RWPE1 (cell line): ENCODE data around the gene ELOA.

ENCODE experiments used
- CTCF ChIA-PET: fragments of 350-600 bp; sonication (Branson Sonifier 250); formaldehyde crosslinking; extraction: SDS; loops from one replicate; lab custom pipeline; 2021; lab: Yijun Ruan, JAX
- POLR2A ChIA-PET: fragments of 400-600 bp; formaldehyde crosslinking; extraction: SDS; loops from one replicate; lab custom pipeline; 2020; ENCODE audit warnings: antibody characterized with exemption; ENCODE audit not compliant: low non-redundant PET; lab: Yijun Ruan, JAX
- DNase-seq: peaks from one replicate; pipeline ENCODE4 v3.0.0; 2012; ENCODE audit warnings: low spot score
- H3K27ac ChIP-seq: fragments of 450-650 bp; 2 replicates; pipeline ENCODE4 v1.5.1; 2017
- CTCF ChIP-seq: fragments of 450-650 bp; conservative IDR thresholded peaks from 2 replicates; pipeline ENCODE4 v1.5.1; 2017; ENCODE audit warnings: low read depth, mild to moderate bottlenecking

ELOA gene

DNA sequence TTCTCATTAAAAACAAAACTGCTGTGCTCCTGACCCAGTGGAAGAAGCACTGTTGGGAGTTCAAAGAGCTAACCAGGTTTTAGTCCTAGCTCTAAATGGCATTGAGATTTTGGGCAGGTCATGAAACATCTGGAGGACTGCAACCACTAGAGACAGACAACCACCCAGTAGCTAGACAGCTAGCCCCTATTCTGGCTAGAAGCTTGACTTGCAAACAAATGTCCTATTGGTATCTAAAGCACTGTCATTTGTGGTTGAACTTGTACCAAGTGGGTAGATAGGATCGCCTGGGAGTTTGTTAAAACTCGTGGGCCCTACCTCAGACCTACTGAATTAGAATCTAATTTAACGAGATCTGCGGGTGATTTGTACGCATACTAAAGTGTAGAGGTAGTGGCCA lies 44.8 kb upstream of the ELOA start:
- TF ChIP-seq CTCF = no peak
- DNase-seq = no peak
- POLR2A ChIA-PET = no interaction called here
- CTCF ChIA-PET = interaction anchor here (0.6 kb wide), 1 partner anchor 651 kb away, joined by 3 read pairs; no protein-coding TSS in a partner anchor
- H3K27ac ChIP-seq = no peak overlapping the region

- CTCF ChIA-PET = interaction anchor here (0.6 to 0.7 kb wide), 4 partner anchors 8 to 818 kb away, joined by 3 to 5 read pairs (median 3); partner anchors contain the start of gene RPL11
- no peak for TF ChIP-seq CTCF
- POLR2A ChIA-PET = interaction anchor here (0.6 kb wide), 1 partner anchor 45 kb away, joined by 4 read pairs; no protein-coding TSS in a partner anchor
- H3K27ac ChIP-seq = no peak overlapping the region; the same call in 1 of the 2 replicates
- DNase-seq = no peak
Observed at GRCh38 chr1:23699280-23700179, 43.7 kb upstream of the ELOA start.

GRCh38 chr1:23701310-23701709 lies 42.0 kb upstream of the ELOA start:
- ChIA-PET CTCF (no interaction called here), POLR2A (no interaction called here)
- no peak for DNase-seq
- peak overlapping the region; percentile 27; the same call in 1 of the 2 replicates for H3K27ac ChIP-seq
- TF ChIP-seq CTCF = no peak

DNA sequence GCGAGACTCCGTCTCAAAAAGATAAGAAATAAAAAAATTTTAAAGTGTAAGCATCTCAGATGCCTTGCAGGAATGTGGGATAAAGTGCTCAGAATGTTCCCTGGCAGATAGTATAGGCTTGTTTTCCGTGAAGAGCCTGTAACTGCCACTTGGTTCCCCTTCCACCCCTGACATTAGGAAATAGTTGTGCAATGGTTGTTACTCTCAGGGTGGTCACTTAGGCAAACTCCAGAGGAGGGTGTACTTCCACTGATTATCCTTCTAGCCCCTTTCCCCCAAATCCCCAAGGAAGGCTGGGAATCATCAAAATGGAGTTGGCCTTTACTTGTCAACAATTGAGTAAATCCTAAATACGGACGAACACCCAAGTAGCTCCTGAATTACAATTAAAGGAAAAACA lies 41.3 kb upstream of the ELOA start:
- no peak for DNase-seq
- POLR2A ChIA-PET = interaction anchor here (0.6 kb wide), 1 partner anchor 84 kb away, joined by 5 read pairs; no protein-coding TSS in a partner anchor
- peak overlapping the region; percentile 27; the same call in 1 of the 2 replicates for H3K27ac ChIP-seq
- TF ChIP-seq CTCF = no peak
- CTCF ChIA-PET = no interaction called here

GRCh38 chr1:23704834-23705495 lies 38.3 kb upstream of the ELOA start:
- no peak for DNase-seq
- no peak for TF ChIP-seq CTCF
- H3K27ac ChIP-seq = peak overlapping the region; percentile 22; the same call in 1 of the 2 replicates
- POLR2A ChIA-PET = no interaction called here
- CTCF ChIA-PET = interaction anchor here (0.5 kb wide), 1 partner anchor 62 kb away, joined by 4 read pairs; no protein-coding TSS in a partner anchor

GRCh38 chr1:23709229-23709628 lies 34.0 kb upstream of the ELOA start:
- POLR2A ChIA-PET = no interaction called here

More at GRCh38 chr1:23709229-23709628, 34.0 kb upstream of the ELOA start:
- CTCF ChIA-PET = no interaction called here
- DNase-seq = no peak
- no peak for TF ChIP-seq CTCF
- no peak overlapping the region for H3K27ac ChIP-seq
